ENCODE measurements around the gene STAM.

DNA sequence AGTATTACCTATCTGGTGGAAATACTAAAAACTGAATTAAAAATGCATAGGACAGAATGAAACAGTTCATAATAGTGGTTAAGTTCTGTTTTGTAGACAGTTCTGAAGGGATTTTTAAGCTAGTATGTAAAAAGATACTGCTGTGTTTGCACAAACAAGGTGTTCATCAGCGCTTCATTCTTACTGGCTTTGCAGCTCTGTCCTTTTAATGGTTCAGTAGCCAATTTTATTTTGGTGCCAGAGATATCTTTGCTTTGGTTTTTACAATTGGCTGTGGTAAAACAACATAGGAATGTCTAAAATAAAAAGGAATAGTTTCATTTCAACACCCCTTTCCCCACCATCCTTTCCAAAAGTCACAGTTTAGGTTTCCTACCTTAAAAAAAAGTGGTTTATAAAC is 33.0 kb downstream of the STAM start:
- TF ChIP-seq POLR2A (IDR thresholded peaks at IDR 0.05; ENCODE audit: low read depth, low read length): no peak
- no peak for TF ChIP-seq POLR2AphosphoS5 (IDR thresholded peaks at IDR 0.05; ENCODE audit: low read depth, low read length)
- TF ChIP-seq TAF1 (IDR thresholded peaks at IDR 0.05; ENCODE audit: borderline replicate concordance, low read depth, low read length): no peak
